Coronary artery (tissue), 2 donors: Measurements from ENCODE around the gene STX1B.

Experiments
- DNase-seq: peaks from one replicate; pipeline ENCODE4 v3.0.0-alpha.2; 2017; ENCODE audit warnings: low spot score
- H3K27ac ChIP-seq, 2 donors: fragments of 200-600 bp; sonication (generic); one replicate each; pipeline ENCODE4 v1.5.1; 2016 to 2019
- H3K4me3 ChIP-seq: fragments of 200-600 bp; sonication (generic); 2 replicates; pipeline ENCODE4 v1.5.1; 2016; ENCODE audit warnings: mild to moderate bottlenecking, moderate library complexity
- CTCF ChIP-seq: fragments of 200-600 bp; sonication (generic); IDR thresholded peaks from one replicate; pipeline ENCODE4 v1.5.1; 2019; ENCODE audit warnings: antibody characterized with exemption

Gene STX1B

GRCh38 chr16:30957456-30958174 is 52.8 kb downstream of the STX1B start, which contains the start of gene SETD1A:
Gene SETD1A (plus strand): TSS chr16:30957754. CDS start chr16:30958732, 978 bp downstream.
- H3K27ac ChIP-seq, result peak within 1 kb of the TSS; percentile 92 to 98
- peak within 1 kb of the TSS; percentile 93 for H3K4me3 ChIP-seq
- no peak for TF ChIP-seq CTCF
- peak; percentile 98 for DNase-seq

- DNase-seq, result peak; percentile 92
- no peak for TF ChIP-seq CTCF
- Histone ChIP-seq H3K4me3 (peak overlapping the region; percentile 93), H3K27ac (peak overlapping the region; percentile 92 to 98)
Measured at GRCh38 chr16:30956601-30957455, 53.6 kb downstream of the STX1B start.

DNA sequence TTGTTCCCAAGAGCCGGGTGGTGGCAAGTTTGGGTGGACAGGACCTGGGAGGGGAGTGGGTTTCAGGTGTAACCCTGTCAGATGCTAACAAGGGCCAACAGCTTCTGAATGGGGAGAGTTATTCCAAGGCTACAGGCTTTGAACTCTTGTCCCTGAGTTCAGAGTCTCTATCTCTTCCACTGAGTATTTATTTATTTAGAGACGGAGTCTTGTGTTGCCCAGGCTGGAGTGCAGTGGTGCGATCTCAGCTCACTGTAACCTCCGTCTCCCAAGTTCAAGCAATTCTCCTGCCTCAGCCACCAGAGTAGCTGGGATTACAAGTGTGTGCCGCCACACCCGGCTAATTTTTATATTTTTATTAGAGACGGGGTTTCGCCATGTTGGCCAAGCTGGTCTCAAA is 55.4 kb downstream of the STX1B start:
- Histone ChIP-seq H3K4me3 (no peak overlapping the region), H3K27ac (no peak overlapping the region)
- no peak for DNase-seq
- TF ChIP-seq CTCF, result no peak

GRCh38 chr16:30953511-30954124 is 56.8 kb downstream of the STX1B start:
- peak; percentile 56 for TF ChIP-seq CTCF
- Histone ChIP-seq H3K4me3 (no peak overlapping the region), H3K27ac (peak overlapping the region in 1 of 2 donors; percentile 46)
- DNase-seq, result no peak

DNA sequence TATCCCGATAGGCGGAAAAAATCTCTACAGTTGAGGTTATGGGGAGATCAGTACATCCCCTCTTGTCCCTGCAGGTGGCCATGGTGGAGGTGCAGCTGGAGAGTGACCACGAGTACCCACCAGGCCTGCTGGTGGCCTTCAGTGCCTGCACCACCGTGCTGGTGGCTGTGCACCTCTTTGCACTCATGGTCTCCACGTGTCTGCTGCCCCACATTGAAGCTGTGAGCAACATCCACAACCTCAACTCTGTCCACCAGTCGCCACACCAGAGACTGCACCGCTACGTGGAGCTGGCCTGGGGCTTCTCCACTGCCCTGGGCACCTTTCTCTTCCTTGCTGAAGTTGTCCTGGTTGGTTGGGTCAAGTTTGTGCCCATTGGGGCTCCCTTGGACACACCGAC is 57.3 kb downstream of the STX1B start:
- H3K27ac ChIP-seq, result peak overlapping the region in 1 of 2 donors; percentile 46
- no peak overlapping the region for H3K4me3 ChIP-seq
- no peak for DNase-seq
- TF ChIP-seq CTCF, result no peak

DNA sequence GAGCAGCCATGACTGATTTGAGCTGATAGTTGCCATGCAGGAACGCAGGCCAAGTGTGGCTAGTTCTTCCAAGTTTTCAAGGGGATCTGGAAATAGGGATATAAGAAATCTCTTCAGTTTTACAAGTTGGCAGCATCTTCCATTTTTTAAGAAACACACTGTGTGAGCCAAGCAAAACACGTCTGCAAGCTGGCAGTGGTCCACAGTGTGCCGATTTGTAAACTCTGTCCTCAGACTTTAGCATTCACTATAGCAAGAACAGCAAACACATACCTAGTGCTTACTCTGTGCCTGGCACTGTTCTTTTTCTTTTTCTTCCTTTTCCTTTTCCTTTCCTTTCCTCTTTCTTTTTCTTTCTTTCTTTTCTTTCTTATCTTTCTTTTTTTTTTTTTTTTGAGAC is 58.7 kb downstream of the STX1B start:
- Histone ChIP-seq H3K4me3 (no peak overlapping the region), H3K27ac (peak overlapping the region; percentile 90 to 94)
- DNase-seq, result peak; percentile 89
- no peak for TF ChIP-seq CTCF
